ENCODE data around the gene ACADVL.

GRCh38 chr17:7220593-7221277 is 997 bp downstream of the ACADVL start:
- peak; percentile 42 for TF ChIP-seq CTCF (IDR thresholded peaks at IDR 0.05; ENCODE audit: poor library complexity, severe bottlenecking)
- no peak for TF ChIP-seq SMC3 (conservative IDR thresholded peaks at IDR 0.05; ENCODE audit: poor library complexity)
- TF ChIP-seq TAF1 (IDR thresholded peaks at IDR 0.05; ENCODE audit: low read depth) = no peak
- no peak for TF ChIP-seq EP300 (conservative IDR thresholded peaks at IDR 0.05; ENCODE audit: poor library complexity, severe bottlenecking)
- TF ChIP-seq MXI1 (conservative IDR thresholded peaks at IDR 0.05; ENCODE audit: poor library complexity, severe bottlenecking) = no peak
- TF ChIP-seq REST (IDR thresholded peaks at IDR 0.05; ENCODE audit: borderline replicate concordance) = no peak
- TF ChIP-seq POLR2AphosphoS5 (IDR thresholded peaks at IDR 0.05) = no peak
- no peak for TF ChIP-seq EZH2 (IDR thresholded peaks at IDR 0.05; ENCODE audit: borderline replicate concordance, insufficient read depth, low read length, poor library complexity, severe bottlenecking)
- peak; percentile 15 for TF ChIP-seq RAD21 (conservative IDR thresholded peaks at IDR 0.05)
